Gastroesophageal sphincter (tissue), 4 donors: ENCODE measurements around the gene CILP. TPM values are rescaled to one million over a fixed set of nuclear protein-coding genes. Genes with fewer than 3 reads are reported as not detected.

ENCODE experiments used
- ATAC-seq: fragments of 150-250 bp; one replicate; pipeline ENCODE4 v1.9.1; 2016; ENCODE audit warnings: mild to moderate bottlenecking, moderate library complexity
- H3K27ac ChIP-seq, 4 donors: fragments of 200-600 bp; sonication (generic) in 3 of 4; 1 replicate in 3 of 4; 2 replicates in 1 of 4; pipeline ENCODE4 v1.5.1; 2016 to 2019
- H3K27me3 ChIP-seq: fragments of 200-600 bp; sonication (generic); one replicate; pipeline ENCODE4 v1.5.1; 2019
- H3K36me3 ChIP-seq, 2 donors: fragments of 200-600 bp; sonication (generic); one replicate each; pipeline ENCODE4 v1.5.1; 2019; ENCODE audit warnings: control low read depth in 1 of 2
- H3K4me1 ChIP-seq, 3 donors: fragments of 200-600 bp; sonication (generic); 1 replicate in 2 of 3; 2 replicates in 1 of 3; pipeline ENCODE4 v1.5.1; 2016 to 2019; ENCODE audit warnings: control low read depth in 2 of 3
- H3K4me3 ChIP-seq, 2 donors: fragments of 200-600 bp; sonication (generic); one replicate each; pipeline ENCODE4 v1.5.1; 2019; ENCODE audit warnings: mild to moderate bottlenecking in 1 of 2, moderate library complexity in 1 of 2
- H3K9me3 ChIP-seq, 3 donors: fragments of 200-600 bp; sonication (generic); one replicate each; pipeline ENCODE4 v1.5.1; 2017 to 2019; ENCODE audit warnings: control low read depth in 2 of 3
- EP300 ChIP-seq: sonication (generic); formaldehyde crosslinking; IDR thresholded peaks from one replicate; pipeline ENCODE4 v1.6.1; 2017; ENCODE audit warnings: antibody characterized with exemption, mild to moderate bottlenecking
- POLR2A ChIP-seq, 2 donors: fragments of 450-650 bp; IDR thresholded peaks; one replicate each; pipeline ENCODE4 v1.6.1; 2017; ENCODE audit warnings: antibody characterized with exemption in 2 of 2, mild to moderate bottlenecking in 2 of 2, moderate library complexity in 1 of 2
- POLR2AphosphoS5 ChIP-seq: sonication (generic); formaldehyde crosslinking; IDR thresholded peaks from one replicate; pipeline ENCODE4 v1.6.1; 2017; ENCODE audit warnings: antibody characterized with exemption
- WGBS, 2 donors: methylation state at CpG; one replicate each; pipeline ENCODE4 v1.1.5; 2018; ENCODE audit warnings: low coverage in 1 of 2; 5-methylcytosine and 5-hydroxymethylcytosine counted together
- total RNA-seq, 4 donors: library from RNA; depleted of rRNA; stranded (reverse); fragments of >200 nt; gene quantifications; one replicate each; pipeline ENCODE4 v1.1.0, GENCODE V29; 2016
- TF ChIP-seq, protein P1 (sequence below), 4 experiments: fragments of 200-600 bp in 2 of 4; fragments of 450-650 bp in 2 of 4; sonication (generic) in 1 of 4; IDR thresholded peaks; one replicate each; pipeline ENCODE4 v1.5.1; 2017 to 2019; ENCODE audit warnings: antibody characterized with exemption in 4 of 4, mild to moderate bottlenecking in 2 of 4, moderate library complexity in 2 of 4

CILP gene
- total RNA-seq, 4 donors from 2014 or later: 43.7 to 114 (median 74.5) TPM

DNA sequence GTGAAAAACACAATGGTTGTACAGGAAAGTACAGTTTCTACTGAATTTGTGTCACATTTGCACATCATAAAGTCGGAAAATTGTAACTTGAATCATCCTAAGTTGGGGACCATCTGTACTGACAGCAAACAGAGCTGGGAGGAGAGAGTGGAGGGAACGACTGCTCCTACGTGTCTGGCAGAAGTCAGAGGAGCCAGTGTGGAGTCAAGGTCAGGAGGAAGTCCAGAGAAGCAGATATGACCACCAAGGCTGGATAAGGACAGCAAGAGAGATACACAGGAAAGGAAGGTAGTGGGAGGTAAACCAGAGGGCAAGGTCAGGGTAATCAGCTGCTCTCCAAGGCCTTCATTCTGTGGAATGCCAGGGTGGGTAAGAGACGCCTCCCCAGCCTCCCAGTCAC, 2.7 kb upstream of the CILP start:
- H3K9me3 ChIP-seq: no peaks in the 10 kb centered on the region
- no peak overlapping the region for H3K27ac ChIP-seq
- ATAC-seq: no peak
- TF ChIP-seq, protein P1, sequence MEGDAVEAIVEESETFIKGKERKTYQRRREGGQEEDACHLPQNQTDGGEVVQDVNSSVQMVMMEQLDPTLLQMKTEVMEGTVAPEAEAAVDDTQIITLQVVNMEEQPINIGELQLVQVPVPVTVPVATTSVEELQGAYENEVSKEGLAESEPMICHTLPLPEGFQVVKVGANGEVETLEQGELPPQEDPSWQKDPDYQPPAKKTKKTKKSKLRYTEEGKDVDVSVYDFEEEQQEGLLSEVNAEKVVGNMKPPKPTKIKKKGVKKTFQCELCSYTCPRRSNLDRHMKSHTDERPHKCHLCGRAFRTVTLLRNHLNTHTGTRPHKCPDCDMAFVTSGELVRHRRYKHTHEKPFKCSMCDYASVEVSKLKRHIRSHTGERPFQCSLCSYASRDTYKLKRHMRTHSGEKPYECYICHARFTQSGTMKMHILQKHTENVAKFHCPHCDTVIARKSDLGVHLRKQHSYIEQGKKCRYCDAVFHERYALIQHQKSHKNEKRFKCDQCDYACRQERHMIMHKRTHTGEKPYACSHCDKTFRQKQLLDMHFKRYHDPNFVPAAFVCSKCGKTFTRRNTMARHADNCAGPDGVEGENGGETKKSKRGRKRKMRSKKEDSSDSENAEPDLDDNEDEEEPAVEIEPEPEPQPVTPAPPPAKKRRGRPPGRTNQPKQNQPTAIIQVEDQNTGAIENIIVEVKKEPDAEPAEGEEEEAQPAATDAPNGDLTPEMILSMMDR (IDR thresholded peaks at IDR 0.05): no peak
- TF ChIP-seq EP300 (no peak), POLR2AphosphoS5 (no peak), POLR2A (IDR thresholded peaks at IDR 0.05) (no peak)
- no peaks in the 10 kb centered on the region for H3K27me3 ChIP-seq
- no peaks in the 10 kb centered on the region for H3K36me3 ChIP-seq
- no peak overlapping the region for H3K4me3 ChIP-seq
- 87 to 89% methylated on average over 4 of the region's 4 CpGs for WGBS, 2 donors
- H3K4me1 ChIP-seq: peaks cover 0 to 14% (median 4%) of the 10 kb centered on the region in 3 donors

DNA sequence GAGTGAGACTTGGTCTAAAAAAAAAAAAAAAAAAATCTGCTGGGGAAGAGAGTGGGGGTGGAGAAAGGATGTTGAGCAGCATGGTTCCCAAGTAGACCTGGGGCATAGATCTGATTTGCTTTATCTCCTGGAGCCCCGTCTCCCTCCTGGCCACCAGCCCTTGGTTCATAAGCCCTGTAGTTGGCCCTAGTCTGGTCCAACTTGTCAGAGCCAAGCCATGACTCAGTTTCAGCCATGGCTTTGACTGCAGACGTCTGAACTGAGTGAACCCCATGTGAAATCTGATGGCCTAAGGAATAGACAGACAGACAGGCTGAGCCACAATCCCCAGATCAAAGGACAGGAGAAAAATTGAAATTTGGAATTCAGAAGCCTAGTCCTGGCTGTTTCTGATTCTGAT, 2.0 kb upstream of the CILP start:
- ATAC-seq: peak; percentile 35
- H3K4me1 ChIP-seq: peaks cover 0 to 14% (median 4%) of the 10 kb centered on the region in 3 donors
- no peaks in the 10 kb centered on the region for H3K9me3 ChIP-seq
- H3K27me3 ChIP-seq: no peaks in the 10 kb centered on the region
- 56 to 80% methylated on average over 1 of the region's 2 CpGs for WGBS, 2 donors
- H3K36me3 ChIP-seq: no peaks in the 10 kb centered on the region
- H3K4me3 ChIP-seq: no peak overlapping the region
- H3K27ac ChIP-seq: no peak overlapping the region
- TF ChIP-seq, protein P1 (IDR thresholded peaks at IDR 0.05): no peak
- TF ChIP-seq POLR2A (IDR thresholded peaks at IDR 0.05): no peak
- no peak for TF ChIP-seq POLR2AphosphoS5
- no peak for TF ChIP-seq EP300

DNA sequence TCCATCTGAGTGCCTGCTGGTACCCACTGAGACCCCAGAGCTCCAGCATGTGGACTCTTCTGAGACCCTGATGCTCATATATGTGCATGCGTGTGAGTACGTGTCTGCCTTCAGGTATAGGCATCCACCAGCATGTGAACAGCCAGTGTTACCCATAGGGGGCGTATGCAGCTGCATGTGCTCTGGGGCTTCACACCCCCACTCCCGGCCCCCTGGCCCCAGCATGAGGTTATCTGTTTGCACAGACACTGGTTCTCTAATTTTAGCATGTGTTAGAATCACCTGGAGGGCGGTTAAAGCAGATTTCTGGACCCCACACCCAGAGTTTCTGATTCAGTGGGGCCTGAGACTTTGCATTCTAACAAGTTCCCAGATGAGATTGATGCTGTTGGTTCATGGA, 824 bp upstream of the CILP start:
- peaks cover 0 to 14% (median 4%) of the 10 kb centered on the region in 3 donors for H3K4me1 ChIP-seq
- H3K9me3 ChIP-seq: no peaks in the 10 kb centered on the region
- WGBS, 2 donors: 63 to 67% methylated on average over 2 to 3 of the region's 5 CpGs
- no peaks in the 10 kb centered on the region for H3K27me3 ChIP-seq
- peak overlapping the region in 1 of 2 donors; percentile 36 for H3K4me3 ChIP-seq
- TF ChIP-seq EP300: no peak
- TF ChIP-seq, protein P1 (IDR thresholded peaks at IDR 0.05): peak in 2 of 4 experiments; percentile 7 to 18
- H3K27ac ChIP-seq: peak overlapping the region in 3 of 4 donors; percentile 48 to 75 (median 69)
- no peak for ATAC-seq
- no peaks in the 10 kb centered on the region for H3K36me3 ChIP-seq

DNA sequence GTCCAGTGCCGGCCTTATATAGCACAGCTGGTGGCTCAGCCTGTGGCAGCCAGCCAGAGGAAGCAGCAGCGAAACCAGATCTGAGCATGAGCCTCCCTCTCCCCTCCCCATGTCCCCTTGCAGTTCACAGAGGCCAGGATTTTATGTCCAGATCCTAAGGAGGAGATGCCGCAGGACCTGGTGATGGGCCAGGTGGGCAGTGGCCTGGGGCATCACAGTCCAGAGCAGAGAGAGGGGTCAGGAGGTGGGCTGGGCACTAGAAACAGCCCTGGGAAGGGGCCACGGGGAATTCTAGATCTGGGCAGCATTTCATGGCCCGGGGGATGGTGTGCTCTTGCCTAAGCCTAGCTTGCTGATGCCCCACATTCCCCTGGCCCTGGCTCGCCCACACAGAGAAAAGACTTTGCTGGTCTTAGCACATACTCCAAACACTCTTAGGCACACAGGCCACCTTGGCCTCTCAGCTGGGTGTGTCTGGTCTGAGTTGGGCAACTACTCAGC, 259 bp upstream of the CILP start:
- Histone ChIP-seq H3K4me1 (peaks cover 0 to 14% (median 4%) of the 10 kb centered on the region in 3 donors), H3K27me3 (no peaks in the 10 kb centered on the region), H3K36me3 (no peaks in the 10 kb centered on the region), H3K9me3 (no peaks in the 10 kb centered on the region), H3K4me3 (peak overlapping the region in 1 of 2 donors; percentile 36), H3K27ac (peak overlapping the region in 3 of 4 donors; percentile 48 to 75 (median 69))
- 50% methylated on average over 1 of the region's 6 CpGs; no CpG with 5 or more reads in 1 of the 2 donors for WGBS, 2 donors
- TF ChIP-seq EP300 (no peak), POLR2A (IDR thresholded peaks at IDR 0.05) (no peak), POLR2AphosphoS5 (no peak)
- TF ChIP-seq, protein P1 (IDR thresholded peaks at IDR 0.05): no peak
- ATAC-seq: peak; percentile 78
